Adipose tissue (tissue), 3 donors: ENCODE data around the gene MYO16. TPM values are rescaled to one million over a fixed set of nuclear protein-coding genes. Genes with fewer than 3 reads are reported as not detected.

Experiments
- H3K27ac ChIP-seq: one replicate; pipeline ENCODE4 v1.5.1; 2013; ENCODE audit warnings: low read depth, low read length
- WGBS, 3 donors: extraction: QIAGEN DNeasy Blood & Tissue Kit; methylation state at CpG; one replicate each; pipeline ENCODE4 v1.1.7; 2013; 5-methylcytosine and 5-hydroxymethylcytosine counted together
- polyA plus RNA-seq, 3 donors: library from polyadenylated mRNA; stranded (reverse); fragments of 200-250 nt; gene quantifications; one replicate each; pipeline ENCODE4 v1.2.3, GENCODE V29; 2013
- donor health status: healthy with polysubstance abuse.
- donor health status: Bipolar disorder and iron deficiency.
- donor health status: healthy.

Gene MYO16
- polyA plus RNA-seq, 3 donors = 0.05 to 2.0 (median 0.56) TPM

- H3K27ac ChIP-seq = no peak overlapping the region
- WGBS, 3 donors = 53 to 78% (median 77%) methylated on average over 8 of the region's 8 CpGs
Measured at GRCh38 chr13:108708921-108709320, 79.5 kb downstream of the MYO16 start.

DNA sequence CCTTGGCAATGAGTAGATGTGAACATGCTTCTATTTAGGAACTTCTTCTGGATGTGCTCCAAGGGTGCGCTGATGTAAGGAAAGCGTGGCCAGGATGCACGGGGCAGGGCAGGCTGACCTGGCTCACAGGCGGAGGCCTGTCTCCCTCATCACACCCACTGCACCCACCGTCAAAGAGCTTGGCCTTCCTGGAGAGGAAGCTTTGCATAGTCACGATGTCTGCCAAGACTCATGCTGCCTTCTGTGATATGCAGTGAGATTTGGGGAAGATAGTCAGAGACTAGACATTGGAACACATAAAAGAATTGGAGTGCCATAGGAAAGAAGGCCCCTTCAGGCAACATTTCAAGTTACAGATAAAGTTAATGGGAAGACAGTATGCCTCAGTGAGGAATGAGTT, 82.0 kb downstream of the MYO16 start:
- no peak overlapping the region for H3K27ac ChIP-seq
- 59 to 74% (median 74%) methylated on average over 6 of the region's 6 CpGs for WGBS, 3 donors

DNA sequence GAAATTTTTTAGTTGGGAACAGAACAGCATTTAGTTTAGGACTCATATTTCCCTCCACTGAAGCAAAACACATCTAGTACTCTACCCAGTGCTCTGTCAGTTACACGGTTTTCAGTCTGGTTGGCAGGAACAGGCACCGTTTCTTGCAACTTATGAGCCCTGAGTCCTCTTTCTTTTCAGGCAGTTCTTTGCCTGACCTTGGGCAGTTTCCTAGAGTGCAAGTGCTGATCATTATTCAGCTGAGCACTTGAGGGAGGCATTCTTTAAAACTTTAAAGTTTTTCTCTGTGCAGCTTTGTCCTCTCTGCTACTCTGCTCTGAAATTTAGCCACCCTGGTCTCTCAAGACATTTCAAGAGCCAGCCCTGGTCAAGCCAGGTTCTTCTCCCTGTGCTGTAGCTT, 96.1 kb downstream of the MYO16 start:
- 37 to 74% (median 67%) methylated on average over 2 of the region's 2 CpGs for WGBS, 3 donors
- no peak overlapping the region for H3K27ac ChIP-seq

GRCh38 chr13:108728370-108728769, 99.0 kb downstream of the MYO16 start:
- no peak overlapping the region for H3K27ac ChIP-seq
- WGBS, 3 donors = 56 to 75% (median 74%) methylated on average over 5 of the region's 5 CpGs

DNA sequence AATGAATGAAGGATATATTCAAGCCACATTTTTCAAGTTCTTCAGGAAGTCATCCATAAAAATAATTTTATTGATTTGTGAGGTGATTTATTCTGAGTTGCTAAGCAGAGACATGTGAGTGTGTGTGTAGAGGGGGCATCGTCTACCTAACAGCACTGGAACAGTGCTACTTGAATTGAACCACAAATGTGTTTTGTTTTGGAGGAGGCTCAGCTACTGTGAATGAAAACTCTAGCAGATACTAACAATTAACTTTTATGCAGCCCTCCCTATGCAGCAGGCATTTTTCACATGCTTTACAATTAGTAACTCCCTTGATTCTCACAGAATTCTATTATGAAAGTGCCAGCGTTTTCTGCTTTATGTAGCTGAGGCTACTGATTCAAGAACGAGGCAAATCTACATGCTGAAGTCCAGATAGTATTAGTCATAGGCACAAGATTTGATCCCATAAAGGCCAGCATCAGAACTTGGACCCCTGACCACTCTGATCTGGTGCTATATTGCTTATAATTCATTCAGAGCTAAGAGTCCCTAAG, 103.7 kb downstream of the MYO16 start:
- WGBS, 3 donors = 17 to 72% (median 63%) methylated on average over 3 of the region's 3 CpGs
- no peak overlapping the region for H3K27ac ChIP-seq

DNA sequence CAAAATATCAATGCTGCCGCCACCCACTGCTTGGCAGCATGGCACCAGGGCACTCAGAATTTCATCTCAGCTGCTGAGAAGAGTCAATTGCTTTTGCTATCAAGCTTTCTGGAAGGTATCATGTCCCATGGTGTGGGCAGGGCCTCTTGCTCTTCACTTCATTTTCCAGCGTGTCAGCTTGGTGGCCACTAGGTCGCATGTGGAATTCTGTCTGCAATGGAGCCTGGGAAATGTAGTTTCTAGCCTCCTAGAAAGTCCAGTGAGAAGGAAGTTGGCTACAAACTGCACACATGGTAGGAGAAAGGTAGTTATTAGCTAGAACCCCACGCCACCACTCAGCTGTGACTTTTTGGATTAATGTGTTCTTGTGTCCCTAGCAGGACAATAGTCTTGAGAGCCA, 105.3 kb downstream of the MYO16 start:
- H3K27ac ChIP-seq = no peak overlapping the region
- 54 to 69% (median 65%) methylated on average over 4 of the region's 4 CpGs for WGBS, 3 donors

GRCh38 chr13:108741930-108742329, 112.5 kb downstream of the MYO16 start:
- no peak overlapping the region for H3K27ac ChIP-seq
- 63 to 70% (median 64%) methylated on average over 5 of the region's 5 CpGs for WGBS, 3 donors

DNA sequence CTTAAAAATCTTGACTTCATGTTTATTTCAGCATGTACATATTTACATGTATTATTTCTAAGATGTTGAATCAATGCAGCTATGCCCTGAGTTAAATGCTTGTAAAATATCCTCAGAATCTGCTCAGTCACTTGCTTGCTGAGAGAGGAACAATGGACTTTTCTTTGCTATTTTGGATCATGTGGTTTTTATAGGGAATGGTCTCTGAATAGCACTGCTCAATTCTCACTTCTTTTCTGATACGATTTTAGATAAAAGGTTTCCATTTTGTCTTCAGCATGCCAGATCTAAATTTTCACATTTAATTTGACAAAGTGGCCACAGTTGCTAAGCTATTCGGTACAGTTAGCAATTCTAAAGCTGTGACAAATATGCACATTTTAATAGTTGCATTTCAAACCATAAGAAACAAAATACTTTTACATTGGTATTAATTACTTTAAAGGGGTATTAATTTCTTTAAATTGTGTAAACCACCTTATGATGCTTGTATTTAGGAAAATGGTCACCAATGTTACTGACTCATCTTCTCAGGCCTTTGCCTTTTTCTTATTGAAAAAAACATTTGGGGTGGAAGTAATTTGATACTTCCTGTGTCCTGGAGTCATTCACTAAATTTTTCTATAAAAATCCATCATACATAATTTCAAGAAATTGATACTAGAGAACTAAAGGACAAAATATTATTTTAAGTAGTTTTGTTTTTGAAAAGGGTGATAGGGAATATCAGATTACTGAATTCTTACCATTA, 113.5 kb downstream of the MYO16 start:
- no peak overlapping the region for H3K27ac ChIP-seq
- 55 to 85% (median 83%) methylated on average over 2 of the region's 2 CpGs for WGBS, 3 donors

DNA sequence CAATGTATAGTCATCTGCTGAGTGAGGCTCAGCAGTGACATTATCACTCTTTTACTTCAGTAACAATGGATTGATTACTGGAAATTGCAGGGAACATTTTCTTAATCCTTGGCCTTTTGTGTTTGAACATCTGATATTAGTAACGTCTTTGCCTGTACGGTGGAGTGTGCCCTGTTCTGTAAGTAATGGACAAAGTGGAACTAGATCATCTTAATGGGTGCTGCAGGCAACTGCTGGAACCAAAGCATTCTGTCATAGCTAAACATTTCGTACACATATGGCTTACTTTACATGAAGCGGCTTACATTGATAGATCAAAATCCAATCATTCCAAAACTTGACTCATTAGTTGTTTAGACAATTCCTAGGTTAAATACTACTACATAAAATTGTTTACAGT, 114.1 kb downstream of the MYO16 start:
- 63 to 92% (median 89%) methylated on average over 4 of the region's 4 CpGs for WGBS, 3 donors
- no peak overlapping the region for H3K27ac ChIP-seq

DNA sequence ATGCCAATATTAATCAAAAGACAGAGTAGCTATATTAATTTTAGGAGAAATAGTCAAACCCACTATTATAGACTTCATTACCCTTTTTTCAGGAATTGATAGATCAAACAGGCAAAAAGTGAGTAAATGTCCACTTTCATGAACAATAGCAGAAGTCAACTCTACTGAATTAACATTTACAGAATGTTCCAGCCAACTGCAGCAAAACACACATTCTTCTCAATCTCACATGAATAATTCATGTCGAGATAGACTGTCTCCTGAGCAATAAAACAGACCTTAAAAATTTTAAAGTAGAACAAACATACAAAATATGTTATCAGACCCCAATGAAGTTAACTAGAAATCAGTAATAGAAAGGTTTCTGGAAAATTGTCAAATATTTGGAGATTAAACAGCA, 118.4 kb downstream of the MYO16 start:
- WGBS, 3 donors = 50 to 62% (median 52%) methylated on average over 1 of the region's 1 CpG
- no peak overlapping the region for H3K27ac ChIP-seq

GRCh38 chr13:108752276-108752675, 122.9 kb downstream of the MYO16 start:
- WGBS, 3 donors = 31 to 74% (median 69%) methylated on average over 4 of the region's 4 CpGs
- H3K27ac ChIP-seq = no peak overlapping the region

- H3K27ac ChIP-seq = no peak overlapping the region
Measured at GRCh38 chr13:108755083-108755482, 125.7 kb downstream of the MYO16 start.

GRCh38 chr13:108760129-108760528, 130.7 kb downstream of the MYO16 start:
- WGBS, 3 donors = 71 to 94% (median 73%) methylated on average over 1 of the region's 1 CpG
- H3K27ac ChIP-seq = no peak overlapping the region

GRCh38 chr13:108760541-108760940, 131.1 kb downstream of the MYO16 start:
- WGBS, 3 donors = 53 to 64% (median 56%) methylated on average over 3 of the region's 3 CpGs
- no peak overlapping the region for H3K27ac ChIP-seq

DNA sequence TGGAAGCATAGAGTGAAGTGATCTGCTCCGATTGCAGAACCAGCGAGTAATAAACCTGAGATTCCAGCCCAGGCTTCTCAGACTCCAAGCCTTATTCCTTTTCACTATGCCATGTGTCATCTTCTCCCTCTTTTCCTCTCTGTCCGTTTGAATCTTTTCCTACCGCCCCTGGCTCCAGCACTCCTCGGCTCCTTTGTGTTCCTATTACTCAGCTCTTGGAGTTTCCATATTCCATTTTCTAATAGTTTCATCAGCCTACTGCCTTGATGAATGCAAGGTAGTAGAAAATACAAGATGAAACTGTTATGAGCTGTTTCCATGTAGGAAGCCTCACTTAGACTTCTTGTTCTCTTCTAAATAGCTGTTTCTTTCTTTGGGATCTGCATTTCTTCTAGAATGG, 138.6 kb downstream of the MYO16 start:
- H3K27ac ChIP-seq = no peak overlapping the region
- WGBS, 3 donors = 76 to 86% (median 80%) methylated on average over 5 of the region's 5 CpGs

- no peak overlapping the region for H3K27ac ChIP-seq
- WGBS, 3 donors = 53 to 74% (median 70%) methylated on average over 10 of the region's 10 CpGs
Measured at GRCh38 chr13:108769213-108770070, 140.0 kb downstream of the MYO16 start.

GRCh38 chr13:108775597-108775996, 146.2 kb downstream of the MYO16 start:
- H3K27ac ChIP-seq = no peak overlapping the region
- 37 to 71% (median 66%) methylated on average over 8 of the region's 8 CpGs for WGBS, 3 donors

DNA sequence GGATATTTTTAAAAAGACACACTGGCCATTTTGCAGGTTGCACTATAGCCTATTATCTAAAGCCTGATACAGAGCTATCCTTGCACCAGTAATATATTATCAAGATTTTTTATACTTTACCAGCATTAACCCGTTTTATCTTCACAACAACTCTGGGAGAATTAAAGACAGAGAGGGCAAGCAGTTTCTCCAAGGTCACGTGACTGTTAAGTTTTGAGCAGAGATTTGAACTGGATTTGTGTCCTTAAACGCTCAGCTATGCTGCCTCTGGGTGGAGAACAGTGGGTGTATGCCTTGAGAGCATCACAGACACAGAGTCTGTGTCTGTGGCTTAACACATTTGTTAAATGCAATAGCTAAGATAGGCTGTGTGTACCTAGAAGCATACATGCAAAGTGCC, 147.2 kb downstream of the MYO16 start:
- WGBS, 3 donors = 41 to 72% (median 56%) methylated on average over 3 of the region's 3 CpGs
- H3K27ac ChIP-seq = no peak overlapping the region
